Measurements from ENCODE around the gene EVA1C.
"Not testable (repeated sequence)": the region's sequence is repeated elsewhere in the genome, so short reads cannot be mapped to it uniquely, and the experiment has no call there.

Gene EVA1C

GRCh38 chr21:32477424-32477745, 64.9 kb downstream of the EVA1C start:
- in situ Hi-C loops (cut with MboI; ENCODE audit: low pct_unique_long_range_greater_than_20kb, low sequenced_read_pairs), result no loop called here
- DNase-seq, result no peak

- in situ Hi-C loops (cut with MboI; ENCODE audit: low pct_unique_long_range_greater_than_20kb, low sequenced_read_pairs), result no loop called here
- DNase-seq, result no peak
These were observed 69.4 kb downstream of the EVA1C start for GRCh38 chr21:32481875-32482408.

GRCh38 chr21:32482565-32483292, 70.2 kb downstream of the EVA1C start:
- in situ Hi-C loops (cut with MboI; ENCODE audit: low pct_unique_long_range_greater_than_20kb, low sequenced_read_pairs), result no loop called here
- DNase-seq, result no peak

- DNase-seq, result no peak
- in situ Hi-C loops (cut with MboI; ENCODE audit: low pct_unique_long_range_greater_than_20kb, low sequenced_read_pairs), result no loop called here
These were observed 70.7 kb downstream of the EVA1C start for GRCh38 chr21:32483293-32483595.

GRCh38 chr21:32484706-32485380, 72.3 kb downstream of the EVA1C start:
- in situ Hi-C loops (cut with MboI; ENCODE audit: low pct_unique_long_range_greater_than_20kb, low sequenced_read_pairs), result no loop called here
- DNase-seq, result peak; percentile 20

- in situ Hi-C loops (cut with MboI; ENCODE audit: low pct_unique_long_range_greater_than_20kb, low sequenced_read_pairs), result no loop called here
- DNase-seq, result no peak
These were observed 79.9 kb downstream of the EVA1C start for GRCh38 chr21:32492376-32492775.

GRCh38 chr21:32494934-32495709, 82.6 kb downstream of the EVA1C start:
- in situ Hi-C loops (cut with MboI; ENCODE audit: low pct_unique_long_range_greater_than_20kb, low sequenced_read_pairs), result no loop called here
- no peak for DNase-seq

- no peak for DNase-seq
- in situ Hi-C loops (cut with MboI; ENCODE audit: low pct_unique_long_range_greater_than_20kb, low sequenced_read_pairs), result no loop called here
These were observed 84.1 kb downstream of the EVA1C start for GRCh38 chr21:32496568-32496967.

- no peak for DNase-seq
- in situ Hi-C loops (cut with MboI; ENCODE audit: low pct_unique_long_range_greater_than_20kb, low sequenced_read_pairs), result no loop called here
These were observed 86.9 kb downstream of the EVA1C start for GRCh38 chr21:32499249-32500055.

GRCh38 chr21:32503641-32504040, 91.1 kb downstream of the EVA1C start:
- in situ Hi-C loops (cut with MboI; ENCODE audit: low pct_unique_long_range_greater_than_20kb, low sequenced_read_pairs); DNase-seq: not testable (repeated sequence)

GRCh38 chr21:32505767-32506166, 93.3 kb downstream of the EVA1C start:
- in situ Hi-C loops (cut with MboI; ENCODE audit: low pct_unique_long_range_greater_than_20kb, low sequenced_read_pairs), result not testable (repeated sequence)

GRCh38 chr21:32506411-32506965, 94.0 kb downstream of the EVA1C start:
- DNase-seq; in situ Hi-C loops (cut with MboI; ENCODE audit: low pct_unique_long_range_greater_than_20kb, low sequenced_read_pairs): not testable (repeated sequence)

More at GRCh38 chr21:32505767-32506166, 93.3 kb downstream of the EVA1C start:
- not testable (repeated sequence) for DNase-seq

GRCh38 chr21:32507342-32507919, 94.9 kb downstream of the EVA1C start:
- DNase-seq, result no peak
- in situ Hi-C loops (cut with MboI; ENCODE audit: low pct_unique_long_range_greater_than_20kb, low sequenced_read_pairs), result no loop called here

- DNase-seq; in situ Hi-C loops (cut with MboI; ENCODE audit: low pct_unique_long_range_greater_than_20kb, low sequenced_read_pairs): not testable (repeated sequence)
These were observed 95.5 kb downstream of the EVA1C start for GRCh38 chr21:32508036-32508435.

- DNase-seq, result no peak
- in situ Hi-C loops (cut with MboI; ENCODE audit: low pct_unique_long_range_greater_than_20kb, low sequenced_read_pairs), result no loop called here
These were observed 96.1 kb downstream of the EVA1C start for GRCh38 chr21:32508558-32508957.

- in situ Hi-C loops (cut with MboI; ENCODE audit: low pct_unique_long_range_greater_than_20kb, low sequenced_read_pairs); DNase-seq: not testable (repeated sequence)
These were observed 96.5 kb downstream of the EVA1C start for GRCh38 chr21:32508975-32509374.

- no peak for DNase-seq
- in situ Hi-C loops (cut with MboI; ENCODE audit: low pct_unique_long_range_greater_than_20kb, low sequenced_read_pairs), result no loop called here
These were observed 102.0 kb downstream of the EVA1C start for GRCh38 chr21:32514275-32515055.

GRCh38 chr21:32515874-32516273, 103.4 kb downstream of the EVA1C start:
- in situ Hi-C loops (cut with MboI; ENCODE audit: low pct_unique_long_range_greater_than_20kb, low sequenced_read_pairs), result no loop called here

More at GRCh38 chr21:32515874-32516273, 103.4 kb downstream of the EVA1C start:
- no peak for DNase-seq
